Esophagus (tissue), 2 donors: ENCODE measurements around the gene SUSD4. TPM values are rescaled to one million over a fixed set of nuclear protein-coding genes. Genes with fewer than 3 reads are reported as not detected.
"Not testable (repeated sequence)": the region's sequence is repeated elsewhere in the genome, so short reads cannot be mapped to it uniquely, and the experiment has no call there.

Experiments used
- H3K27ac ChIP-seq, 2 donors: one replicate each; pipeline ENCODE4 v1.5.1; 2013; ENCODE audit warnings: low read depth in 2 of 2, mild to moderate bottlenecking in 2 of 2, inconsistent platforms in 1 of 2, low read length in 1 of 2, moderate library complexity in 1 of 2
- H3K27me3 ChIP-seq, 2 donors: one replicate each; pipeline ENCODE4 v1.6.1; 2013; ENCODE audit warnings: low read length in 2 of 2, control low read depth in 1 of 2, mild to moderate bottlenecking in 1 of 2; ENCODE audit not compliant: insufficient read depth in 2 of 2, control insufficient read depth in 1 of 2
- H3K36me3 ChIP-seq, 2 donors: one replicate each; pipeline ENCODE4 v1.6.1; 2013; ENCODE audit warnings: low read length in 1 of 2; ENCODE audit not compliant: control insufficient read depth in 2 of 2, insufficient read depth in 2 of 2
- H3K4me1 ChIP-seq, 2 donors: one replicate each; pipeline ENCODE4 v1.6.1; 2013; ENCODE audit warnings: low read length in 1 of 2; ENCODE audit not compliant: control insufficient read depth in 2 of 2, insufficient read depth in 2 of 2
- H3K4me3 ChIP-seq, 2 donors: one replicate each; pipeline ENCODE4 v1.5.1; 2013; ENCODE audit warnings: low read length in 2 of 2, mild to moderate bottlenecking in 2 of 2, low read depth in 1 of 2, moderate library complexity in 1 of 2
- H3K9me3 ChIP-seq, 2 donors: one replicate each; pipeline ENCODE4 v1.6.1; 2013; ENCODE audit warnings: mild to moderate bottlenecking in 2 of 2, low read depth in 1 of 2, low read length in 1 of 2, moderate library complexity in 1 of 2; ENCODE audit not compliant: control insufficient read depth in 2 of 2, insufficient read depth in 1 of 2
- WGBS, 2 donors: extraction: QIAGEN DNeasy Blood & Tissue Kit; methylation state at CpG; one replicate each; pipeline ENCODE4 v1.1.7; 2013; 5-methylcytosine and 5-hydroxymethylcytosine counted together
- polyA plus RNA-seq, 2 donors: library from polyadenylated mRNA; stranded (reverse); fragments of 200-250 nt; gene quantifications; one replicate each; pipeline ENCODE4 v1.2.3, GENCODE V29; 2013
- donor health status: healthy with polysubstance abuse.
- donor health status: Bipolar disorder and iron deficiency.

SUSD4 gene
- polyA plus RNA-seq, 2 donors = 39.5 to 50.5 TPM

DNA sequence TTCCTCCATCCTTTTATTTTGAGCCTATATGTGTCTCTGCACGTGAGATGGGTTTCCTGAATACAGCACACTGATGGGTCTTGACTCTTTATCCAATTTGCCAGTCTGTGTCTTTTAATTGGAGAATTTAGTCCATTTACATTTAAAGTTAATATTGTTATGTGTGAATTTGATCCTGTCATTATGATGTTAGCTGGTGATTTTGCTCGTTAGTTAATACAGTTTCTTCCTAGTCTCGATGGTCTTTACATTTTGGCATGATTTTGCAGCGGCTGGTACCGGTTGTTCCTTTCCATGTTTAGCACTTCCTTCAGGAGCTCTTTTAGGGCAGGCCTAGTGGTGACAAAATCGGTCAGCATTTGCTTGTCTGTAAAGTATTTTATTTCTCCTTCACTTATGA is 35.4 kb upstream of the SUSD4 start:
- not testable (repeated sequence) for H3K27ac ChIP-seq, H3K9me3 ChIP-seq, H3K27me3 ChIP-seq, H3K4me3 ChIP-seq, H3K4me1 ChIP-seq, H3K36me3 ChIP-seq
- 96 to 98% methylated on average over 4 of the region's 6 CpGs for WGBS, 2 donors

DNA sequence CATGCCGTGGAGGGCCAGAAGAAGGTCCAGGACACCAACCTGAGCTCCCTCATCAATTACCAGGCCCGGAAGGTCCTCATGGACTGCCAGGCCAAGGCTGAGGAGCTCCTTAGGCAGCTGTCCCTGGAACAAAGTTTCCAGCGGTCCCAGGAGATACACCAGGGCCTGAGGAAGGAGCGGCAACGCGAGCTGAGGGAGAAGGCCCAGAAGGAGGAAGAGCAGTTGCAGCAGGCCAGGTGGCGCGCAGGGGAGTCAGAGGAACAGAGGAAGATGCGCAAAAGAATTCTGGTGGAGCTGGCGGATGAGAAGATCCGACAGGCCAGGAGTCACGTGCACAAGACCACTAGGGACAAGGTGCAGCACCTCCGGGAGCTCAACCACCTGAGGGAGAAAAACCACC is 30.7 kb upstream of the SUSD4 start:
- no peak overlapping the region for H3K27ac ChIP-seq
- no peaks in the 10 kb centered on the region for H3K9me3 ChIP-seq
- WGBS, 2 donors = 94 to 95% methylated on average over 13 of the region's 13 CpGs
- no peaks in the 10 kb centered on the region for H3K27me3 ChIP-seq
- H3K4me3 ChIP-seq = no peak overlapping the region
- H3K36me3 ChIP-seq = no peaks in the 10 kb centered on the region
- peaks cover 0 to 4% of the 10 kb centered on the region in 2 donors for H3K4me1 ChIP-seq

- Histone ChIP-seq H3K27me3 (no peaks in the 10 kb centered on the region), H3K27ac (no peak overlapping the region), H3K4me1 (peaks cover 0 to 4% of the 10 kb centered on the region in 2 donors), H3K36me3 (no peaks in the 10 kb centered on the region), H3K9me3 (no peaks in the 10 kb centered on the region), H3K4me3 (no peak overlapping the region)
- 84 to 90% methylated on average over 26 to 27 of the region's 27 CpGs for WGBS, 2 donors
These were observed 30.3 kb upstream of the SUSD4 start for GRCh38 chr1:223394242-223394641.

DNA sequence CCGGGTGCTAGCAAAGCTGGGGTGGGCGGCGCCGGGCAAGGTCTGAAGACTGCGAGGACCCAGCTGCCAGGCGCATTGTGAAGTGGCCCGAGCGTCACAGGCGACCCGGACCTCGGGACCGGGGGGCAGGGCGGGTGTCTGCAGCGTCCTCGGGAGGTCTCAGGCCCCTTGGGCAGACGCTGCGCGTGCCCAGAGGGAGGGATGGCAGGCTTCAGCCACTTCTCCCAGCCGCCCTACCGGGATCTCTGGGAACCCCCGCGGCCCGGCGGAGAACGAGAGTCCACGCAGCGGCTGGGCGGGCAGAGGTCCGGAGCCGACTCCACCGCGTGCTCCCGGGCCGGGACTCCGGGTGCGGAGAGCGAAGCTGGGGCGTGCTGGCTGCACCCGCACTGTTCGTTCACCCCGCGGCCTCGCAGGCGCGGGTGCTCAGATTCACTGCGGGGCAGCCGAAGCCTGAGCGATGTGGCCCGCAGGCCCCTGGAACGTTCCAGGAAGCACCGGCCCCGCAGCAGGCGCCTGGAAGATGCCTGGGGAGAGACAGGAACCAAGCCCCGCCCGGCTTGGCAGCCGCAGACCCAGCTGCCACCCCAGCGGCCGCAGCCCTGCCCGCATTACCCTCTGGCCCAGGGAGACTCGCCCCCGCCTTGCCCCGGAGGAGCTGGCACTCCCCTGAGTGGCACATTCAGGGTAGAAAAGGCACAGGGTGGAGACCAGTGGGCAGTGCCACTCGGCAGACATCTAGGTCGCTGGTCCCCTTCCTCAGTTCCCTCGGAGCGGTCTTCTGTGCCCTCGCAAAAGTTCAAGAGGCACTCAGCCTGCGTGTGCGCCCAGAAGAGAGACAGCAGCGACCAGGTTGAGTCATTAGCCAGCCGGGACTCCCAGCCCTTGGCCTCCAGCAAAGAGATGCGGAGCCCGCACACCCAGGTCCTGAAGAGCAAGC is 29.6 kb upstream of the SUSD4 start, which contains the start of gene CCDC185:
TSS of gene CCDC185 (plus strand) at position 141 of the 940 bp plus-strand sequence. CDS start at position 202, 61 bp downstream.
- WGBS, 2 donors = 23 to 24% methylated on average over 73 of the region's 73 CpGs
- H3K36me3 ChIP-seq = no peaks in the 10 kb centered on the region
- H3K9me3 ChIP-seq = no peaks in the 10 kb centered on the region
- peaks cover 0 to 4% of the 10 kb centered on the region in 2 donors for H3K4me1 ChIP-seq
- peak within 1 kb of the TSS; percentile 34 to 48 for H3K4me3 ChIP-seq
- H3K27me3 ChIP-seq = no peaks in the 10 kb centered on the region
- no peak within 1 kb of the TSS for H3K27ac ChIP-seq

DNA sequence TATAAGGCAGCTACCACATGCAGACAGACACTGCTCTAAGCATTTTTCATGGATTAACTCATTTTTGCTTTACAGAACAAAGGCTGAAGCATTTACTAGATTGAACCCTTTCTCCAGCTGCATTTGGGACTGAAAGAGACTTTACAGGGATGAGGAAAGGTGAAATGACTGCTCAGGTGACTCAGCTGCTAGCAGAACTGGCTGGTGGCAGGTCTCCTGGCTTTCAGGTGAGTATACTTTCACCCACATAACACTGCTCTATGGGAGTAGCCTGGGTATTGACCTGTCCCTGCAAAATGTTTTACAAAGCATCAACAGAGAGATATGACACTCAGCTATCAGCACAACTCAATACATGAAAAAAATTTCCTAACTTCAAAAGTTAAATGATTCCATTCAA is 26.6 kb upstream of the SUSD4 start:
- Histone ChIP-seq H3K27me3 (no peaks in the 10 kb centered on the region), H3K27ac (no peak overlapping the region), H3K9me3 (no peaks in the 10 kb centered on the region), H3K4me1 (peaks cover 0 to 4% of the 10 kb centered on the region in 2 donors), H3K4me3 (no peak overlapping the region), H3K36me3 (no peaks in the 10 kb centered on the region)

DNA sequence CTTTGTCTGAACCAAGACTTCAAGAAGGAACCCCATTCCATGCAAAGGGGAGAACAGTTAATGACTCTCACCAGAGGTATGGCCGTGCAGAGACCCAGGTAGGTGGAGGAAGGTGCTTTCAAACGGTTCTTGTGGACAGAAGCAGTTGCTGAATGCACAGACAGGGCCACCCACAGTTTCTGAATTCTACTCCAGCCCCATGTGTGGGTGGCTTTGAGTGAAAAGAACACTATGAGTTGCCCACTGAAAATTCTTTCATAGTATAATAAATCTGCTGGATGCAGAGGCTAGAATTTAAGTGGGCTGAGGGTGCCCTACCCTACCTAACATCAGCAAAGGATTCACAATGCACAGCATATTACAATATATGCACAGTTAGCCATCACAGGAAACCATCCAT is 22.0 kb upstream of the SUSD4 start:
- no peaks in the 10 kb centered on the region for H3K4me1 ChIP-seq
- H3K9me3 ChIP-seq = no peaks in the 10 kb centered on the region
- H3K27me3 ChIP-seq = no peaks in the 10 kb centered on the region
- no peak overlapping the region for H3K27ac ChIP-seq
- no peaks in the 10 kb centered on the region for H3K36me3 ChIP-seq
- H3K4me3 ChIP-seq = no peak overlapping the region
- 63 to 71% methylated on average over 2 of the region's 2 CpGs for whole genome bisulfite sequencing, 2 donors

DNA sequence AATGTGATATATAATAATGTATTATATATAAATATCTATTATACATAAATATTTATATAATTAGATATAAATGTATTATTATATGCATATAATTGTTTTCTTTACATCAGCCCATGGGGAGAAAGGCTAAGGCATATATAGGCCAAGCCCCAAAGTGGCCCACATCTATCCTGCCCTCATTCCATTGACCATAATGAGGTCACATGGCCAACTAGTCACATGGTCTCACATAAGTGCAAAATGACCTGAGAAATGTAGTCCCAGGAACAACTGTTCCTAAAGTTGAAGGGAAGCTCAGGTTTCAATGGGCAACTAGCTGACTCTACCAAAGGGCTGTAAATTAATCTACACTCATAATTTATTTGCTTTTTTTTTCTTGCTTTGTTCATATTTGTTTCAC is 14.8 kb upstream of the SUSD4 start:
- Histone ChIP-seq H3K27ac (no peak overlapping the region), H3K9me3 (no peaks in the 10 kb centered on the region), H3K4me1 (no peaks in the 10 kb centered on the region), H3K36me3 (no peaks in the 10 kb centered on the region), H3K27me3 (no peaks in the 10 kb centered on the region), H3K4me3 (no peak overlapping the region)

DNA sequence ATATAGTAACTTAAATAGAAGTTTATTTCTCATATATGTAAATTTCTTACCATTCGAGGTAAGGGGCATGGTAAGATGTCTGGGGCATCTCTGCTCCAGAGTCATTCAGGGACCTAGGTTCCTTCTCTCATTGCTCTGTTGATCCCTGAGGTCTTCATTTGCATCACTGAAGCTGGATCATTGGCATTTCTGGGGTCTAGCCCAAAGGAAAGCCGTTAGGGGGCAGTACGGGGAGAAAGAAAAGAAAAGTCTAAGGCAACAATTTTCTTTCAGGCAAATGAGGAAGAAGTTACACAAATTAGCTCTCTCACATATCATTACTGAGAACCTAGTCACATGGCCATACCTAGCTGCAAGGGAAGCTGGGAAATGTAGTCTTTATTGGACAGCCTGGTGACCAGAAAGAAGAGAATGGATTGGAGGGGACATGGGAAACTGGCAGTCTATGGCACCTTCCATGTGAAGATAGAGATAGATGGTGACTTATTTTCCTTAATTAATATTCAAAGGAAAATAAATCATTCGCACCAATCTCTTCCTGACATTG is 10.2 kb upstream of the SUSD4 start:
- 83 to 84% methylated on average over 4 of the region's 4 CpGs for WGBS, 2 donors
- Histone ChIP-seq H3K36me3 (no peaks in the 10 kb centered on the region), H3K4me3 (no peak overlapping the region), H3K27ac (no peak overlapping the region), H3K4me1 (no peaks in the 10 kb centered on the region), H3K27me3 (no peaks in the 10 kb centered on the region), H3K9me3 (no peaks in the 10 kb centered on the region)

- no peaks in the 10 kb centered on the region for H3K36me3 ChIP-seq
- no peaks in the 10 kb centered on the region for H3K9me3 ChIP-seq
- peaks cover 5 to 10% of the 10 kb centered on the region in 2 donors for H3K4me1 ChIP-seq
- WGBS, 2 donors = 4 to 5% methylated on average over 54 to 55 of the region's 55 CpGs
- no peak overlapping the region for H3K27ac ChIP-seq
- no peaks in the 10 kb centered on the region for H3K27me3 ChIP-seq
- H3K4me3 ChIP-seq = peak overlapping the region; percentile 56 to 80
These were observed 858 bp upstream of the SUSD4 start for GRCh38 chr1:223364685-223365382.
